HS-27A (cell line): ENCODE measurements around the gene SIRT5.

Source experiments
- DNase-seq: peaks from one replicate; pipeline ENCODE4 v3.0.0-alpha.2; 2012; ENCODE audit warnings: low read depth, missing footprints

Gene SIRT5

GRCh38 chr6:13589801-13590200, 15.4 kb downstream of the SIRT5 start:
- no peak for DNase-seq

GRCh38 chr6:13590574-13591153, 16.3 kb downstream of the SIRT5 start:
- no peak for DNase-seq

- DNase-seq, result no peak
These were observed 17.0 kb downstream of the SIRT5 start for GRCh38 chr6:13591205-13591921.

- no peak for DNase-seq
These were observed 18.7 kb downstream of the SIRT5 start for GRCh38 chr6:13593103-13593502.

- DNase-seq, result no peak
These were observed 19.3 kb downstream of the SIRT5 start for GRCh38 chr6:13593720-13594119.

GRCh38 chr6:13597073-13597472, 22.7 kb downstream of the SIRT5 start:
- no peak for DNase-seq

- no peak for DNase-seq
These were observed 25.6 kb downstream of the SIRT5 start for GRCh38 chr6:13600036-13600435.

- DNase-seq, result no peak
These were observed 29.7 kb downstream of the SIRT5 start for GRCh38 chr6:13604135-13604534.

GRCh38 chr6:13604546-13605416, 30.4 kb downstream of the SIRT5 start:
- no peak for DNase-seq

- no peak for DNase-seq
These were observed 31.2 kb downstream of the SIRT5 start for GRCh38 chr6:13605634-13606033.

- DNase-seq, result no peak
These were observed 37.3 kb downstream of the SIRT5 start for GRCh38 chr6:13611715-13612114.

- no peak for DNase-seq
These were observed 38.7 kb downstream of the SIRT5 start for GRCh38 chr6:13613029-13613594.

- DNase-seq, result peak; percentile 30
These were observed 39.9 kb downstream of the SIRT5 start for GRCh38 chr6:13614126-13614925.

GRCh38 chr6:13614926-13615791, 40.8 kb downstream of the SIRT5 start, which contains the start of gene NOL7:
TSS of gene NOL7 (plus strand) at chr6:13615335. CDS start at chr6:13615359, 24 bp downstream.
- peak; percentile 97 for DNase-seq

GRCh38 chr6:13615792-13616120, 41.4 kb downstream of the SIRT5 start:
- peak; percentile 31 for DNase-seq

GRCh38 chr6:13617066-13617465, 42.7 kb downstream of the SIRT5 start:
- no peak for DNase-seq

- no peak for DNase-seq
These were observed 50.5 kb downstream of the SIRT5 start for GRCh38 chr6:13624871-13625288.

GRCh38 chr6:13629459-13630116, 55.2 kb downstream of the SIRT5 start:
- no peak for DNase-seq

GRCh38 chr6:13630499-13630898, 56.1 kb downstream of the SIRT5 start:
- no peak for DNase-seq

GRCh38 chr6:13633343-13633742, 58.9 kb downstream of the SIRT5 start:
- no peak for DNase-seq
